T-helper 1 cell treated with Interleukin-12 subunit alpha and Interleukin-12 subunit beta and Interleukin-4 antibody, amounts not matched to agents 30 μg/mL and 1 μg/mL, for 36 hours (primary cell): ENCODE data around the gene BASP1.

Experiments
- H3K27ac Mint-ChIP-seq: one replicate; pipeline ENCODE4 v1.8.0; 2021; ENCODE audit warnings: mild to moderate bottlenecking, mixed read lengths
- H3K27me3 Mint-ChIP-seq: one replicate; pipeline ENCODE4 v1.8.0; 2021; ENCODE audit warnings: low read depth, mixed read lengths
- H3K36me3 Mint-ChIP-seq: one replicate; pipeline ENCODE4 v1.8.0; 2021; ENCODE audit warnings: low read depth, mixed read lengths
- H3K4me1 Mint-ChIP-seq: one replicate; pipeline ENCODE4 v1.8.0; 2021; ENCODE audit warnings: low read depth, mixed read lengths
- H3K4me3 Mint-ChIP-seq: one replicate; pipeline ENCODE4 v1.8.0; 2021; ENCODE audit warnings: mild to moderate bottlenecking, moderate library complexity, mixed read lengths
- H3K9me3 Mint-ChIP-seq: one replicate; pipeline ENCODE4 v1.8.0; 2021; ENCODE audit warnings: mixed read lengths

BASP1 gene

DNA sequence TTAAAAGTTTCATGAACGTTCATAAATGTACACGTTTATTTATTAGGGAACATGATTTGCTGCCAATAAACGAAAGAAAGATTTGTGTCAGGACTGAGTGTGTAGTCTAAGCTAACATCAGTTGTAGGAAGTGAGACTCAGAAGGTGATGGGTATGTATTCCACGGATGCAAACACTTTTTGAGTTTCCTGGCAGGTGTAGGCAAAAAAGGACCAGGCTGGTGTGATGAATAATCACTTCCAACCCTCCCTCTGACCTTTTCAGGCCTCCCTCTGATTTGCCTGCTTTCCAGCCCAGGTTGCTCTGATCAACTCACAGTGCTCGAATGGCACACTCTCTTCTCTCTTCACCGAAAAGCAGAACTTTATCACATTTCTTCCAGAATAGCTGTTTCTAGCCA lies 51.8 kb downstream of the BASP1 start:
- H3K4me3 Mint-ChIP-seq, result no peak overlapping the region
- no peaks in the 10 kb centered on the region for H3K4me1 Mint-ChIP-seq
- no peaks in the 10 kb centered on the region for H3K27me3 Mint-ChIP-seq
- no peaks in the 10 kb centered on the region for H3K36me3 Mint-ChIP-seq
- no peak overlapping the region for H3K27ac Mint-ChIP-seq
- peaks cover 3% of the 10 kb centered on the region for H3K9me3 Mint-ChIP-seq

DNA sequence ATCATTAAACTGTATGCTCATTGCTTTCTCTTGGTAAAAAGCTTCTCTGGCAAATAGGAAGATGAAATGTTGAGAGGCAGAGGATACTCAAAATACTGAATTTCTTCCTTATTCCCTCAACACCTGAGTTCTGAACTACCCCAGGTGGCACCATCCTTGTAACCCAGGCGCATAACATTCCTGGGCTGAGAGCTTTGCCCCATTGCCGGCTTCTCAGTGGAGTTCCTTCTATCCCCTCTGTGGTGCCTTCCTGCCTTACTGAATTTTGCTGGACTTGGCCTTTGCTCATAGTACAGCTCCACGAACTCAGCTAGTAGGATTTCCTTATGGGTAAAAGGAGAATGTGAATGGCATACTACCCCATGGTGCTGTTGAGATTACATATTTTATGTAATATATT lies 54.7 kb downstream of the BASP1 start:
- Mint-ChIP-seq H3K9me3 (peaks cover 3% of the 10 kb centered on the region), H3K4me3 (no peak overlapping the region), H3K27ac (no peak overlapping the region), H3K4me1 (no peaks in the 10 kb centered on the region), H3K36me3 (no peaks in the 10 kb centered on the region), H3K27me3 (no peaks in the 10 kb centered on the region)

DNA sequence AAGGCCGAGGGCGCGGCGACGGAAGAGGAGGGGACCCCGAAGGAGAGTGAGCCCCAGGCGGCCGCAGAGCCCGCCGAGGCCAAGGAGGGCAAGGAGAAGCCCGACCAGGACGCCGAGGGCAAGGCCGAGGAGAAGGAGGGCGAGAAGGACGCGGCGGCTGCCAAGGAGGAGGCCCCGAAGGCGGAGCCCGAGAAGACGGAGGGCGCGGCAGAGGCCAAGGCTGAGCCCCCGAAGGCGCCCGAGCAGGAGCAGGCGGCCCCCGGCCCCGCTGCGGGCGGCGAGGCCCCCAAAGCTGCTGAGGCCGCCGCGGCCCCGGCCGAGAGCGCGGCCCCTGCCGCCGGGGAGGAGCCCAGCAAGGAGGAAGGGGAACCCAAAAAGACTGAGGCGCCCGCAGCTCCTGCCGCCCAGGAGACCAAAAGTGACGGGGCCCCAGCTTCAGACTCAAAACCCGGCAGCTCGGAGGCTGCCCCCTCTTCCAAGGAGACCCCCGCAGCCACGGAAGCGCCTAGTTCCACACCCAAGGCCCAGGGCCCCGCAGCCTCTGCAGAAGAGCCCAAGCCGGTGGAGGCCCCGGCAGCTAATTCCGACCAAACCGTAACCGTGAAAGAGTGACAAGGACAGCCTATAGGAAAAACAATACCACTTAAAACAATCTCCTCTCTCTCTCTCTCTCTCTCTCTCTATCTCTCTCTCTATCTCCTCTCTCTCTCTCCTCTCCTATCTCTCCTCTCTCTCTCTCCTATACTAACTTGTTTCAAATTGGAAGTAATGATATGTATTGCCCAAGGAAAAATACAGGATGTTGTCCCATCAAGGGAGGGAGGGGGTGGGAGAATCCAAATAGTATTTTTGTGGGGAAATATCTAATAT lies 58.1 kb downstream of the BASP1 start:
- H3K27ac Mint-ChIP-seq, result no peak overlapping the region
- H3K9me3 Mint-ChIP-seq, result no peaks in the 10 kb centered on the region
- H3K4me3 Mint-ChIP-seq, result no peak overlapping the region
- no peaks in the 10 kb centered on the region for H3K4me1 Mint-ChIP-seq
- no peaks in the 10 kb centered on the region for H3K27me3 Mint-ChIP-seq
- H3K36me3 Mint-ChIP-seq, result no peaks in the 10 kb centered on the region

DNA sequence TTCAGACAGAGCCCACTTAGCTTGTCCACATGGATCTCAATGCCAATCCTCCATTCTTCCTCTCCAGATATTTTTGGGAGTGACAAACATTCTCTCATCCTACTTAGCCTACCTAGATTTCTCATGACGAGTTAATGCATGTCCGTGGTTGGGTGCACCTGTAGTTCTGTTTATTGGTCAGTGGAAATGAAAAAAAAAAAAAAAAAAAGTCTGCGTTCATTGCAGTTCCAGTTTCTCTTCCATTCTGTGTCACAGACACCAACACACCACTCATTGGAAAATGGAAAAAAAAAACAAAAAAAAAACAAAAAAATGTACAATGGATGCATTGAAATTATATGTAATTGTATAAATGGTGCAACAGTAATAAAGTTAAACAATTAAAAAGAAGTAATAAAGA lies 59.0 kb downstream of the BASP1 start:
- H3K27ac Mint-ChIP-seq, result no peak overlapping the region
- H3K4me1 Mint-ChIP-seq, result no peaks in the 10 kb centered on the region
- H3K4me3 Mint-ChIP-seq, result no peak overlapping the region
- H3K36me3 Mint-ChIP-seq, result no peaks in the 10 kb centered on the region
- no peaks in the 10 kb centered on the region for H3K9me3 Mint-ChIP-seq
- H3K27me3 Mint-ChIP-seq, result no peaks in the 10 kb centered on the region

DNA sequence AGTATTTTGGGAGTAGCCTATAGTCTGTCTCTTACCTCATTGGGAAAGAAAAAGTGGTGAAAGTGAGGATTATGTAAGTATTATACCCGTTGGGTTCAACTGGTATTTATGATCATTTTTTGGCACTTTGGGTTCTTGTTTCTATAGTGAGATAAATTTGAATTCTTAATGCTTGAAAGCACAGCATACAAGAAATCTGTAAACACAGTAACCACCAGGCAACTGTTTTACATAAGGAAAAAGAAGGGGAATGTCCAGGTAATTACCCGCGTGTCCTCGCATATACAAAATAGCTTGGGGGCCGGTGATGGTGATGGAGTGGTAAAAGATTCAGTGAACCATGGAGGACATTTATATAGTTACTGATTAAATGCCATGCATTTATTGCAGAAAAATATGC lies 60.5 kb downstream of the BASP1 start:
- no peaks in the 10 kb centered on the region for H3K27me3 Mint-ChIP-seq
- H3K27ac Mint-ChIP-seq, result no peak overlapping the region
- H3K36me3 Mint-ChIP-seq, result no peaks in the 10 kb centered on the region
- peaks cover under 1% of the 10 kb centered on the region for H3K4me1 Mint-ChIP-seq
- no peak overlapping the region for H3K4me3 Mint-ChIP-seq
- H3K9me3 Mint-ChIP-seq, result no peaks in the 10 kb centered on the region

DNA sequence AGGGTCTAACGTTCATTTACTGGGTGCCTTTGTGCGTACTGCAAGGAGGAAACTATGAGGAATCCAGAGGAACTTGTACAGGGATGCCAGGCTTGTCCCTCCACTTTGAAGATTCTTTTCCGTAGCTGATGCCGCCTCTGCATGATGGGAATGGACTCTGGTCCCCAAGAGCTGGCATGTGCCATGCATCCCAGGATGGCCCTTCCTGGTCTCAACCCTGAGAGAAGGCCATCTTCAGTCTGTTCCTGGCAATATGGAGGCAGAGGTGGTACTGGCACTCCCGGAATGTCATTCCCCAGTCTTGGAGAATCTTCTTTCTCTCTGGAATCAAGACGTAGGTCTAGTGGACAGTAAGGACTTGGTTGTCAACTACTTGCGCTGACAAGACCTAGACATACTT lies 61.5 kb downstream of the BASP1 start:
- H3K9me3 Mint-ChIP-seq, result peaks cover 3% of the 10 kb centered on the region
- H3K4me3 Mint-ChIP-seq, result no peak overlapping the region
- no peaks in the 10 kb centered on the region for H3K36me3 Mint-ChIP-seq
- H3K27me3 Mint-ChIP-seq, result no peaks in the 10 kb centered on the region
- no peak overlapping the region for H3K27ac Mint-ChIP-seq
- peaks cover 2% of the 10 kb centered on the region for H3K4me1 Mint-ChIP-seq

DNA sequence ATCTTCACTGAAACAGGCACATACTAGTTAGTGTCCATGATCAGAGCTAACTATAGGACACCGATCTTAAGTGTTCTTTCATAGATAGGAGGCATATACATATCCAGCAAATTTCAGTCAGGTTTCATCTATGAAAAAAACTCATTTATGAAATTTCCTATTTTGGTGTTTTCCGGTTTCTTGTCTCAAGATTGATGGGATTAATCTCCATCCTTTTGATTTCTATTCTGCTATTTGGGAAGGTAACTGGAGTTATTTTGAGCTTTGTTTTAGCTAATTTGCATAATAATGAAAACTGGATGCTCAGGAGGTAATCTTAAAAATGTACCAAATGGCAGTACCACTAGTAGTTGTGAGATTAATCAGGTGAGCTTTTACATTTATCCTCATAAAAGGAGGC lies 62.1 kb downstream of the BASP1 start:
- H3K27ac Mint-ChIP-seq, result no peak overlapping the region
- no peak overlapping the region for H3K4me3 Mint-ChIP-seq
- peaks cover 2% of the 10 kb centered on the region for H3K4me1 Mint-ChIP-seq
- H3K36me3 Mint-ChIP-seq, result no peaks in the 10 kb centered on the region
- no peaks in the 10 kb centered on the region for H3K27me3 Mint-ChIP-seq
- peaks cover 6% of the 10 kb centered on the region for H3K9me3 Mint-ChIP-seq

DNA sequence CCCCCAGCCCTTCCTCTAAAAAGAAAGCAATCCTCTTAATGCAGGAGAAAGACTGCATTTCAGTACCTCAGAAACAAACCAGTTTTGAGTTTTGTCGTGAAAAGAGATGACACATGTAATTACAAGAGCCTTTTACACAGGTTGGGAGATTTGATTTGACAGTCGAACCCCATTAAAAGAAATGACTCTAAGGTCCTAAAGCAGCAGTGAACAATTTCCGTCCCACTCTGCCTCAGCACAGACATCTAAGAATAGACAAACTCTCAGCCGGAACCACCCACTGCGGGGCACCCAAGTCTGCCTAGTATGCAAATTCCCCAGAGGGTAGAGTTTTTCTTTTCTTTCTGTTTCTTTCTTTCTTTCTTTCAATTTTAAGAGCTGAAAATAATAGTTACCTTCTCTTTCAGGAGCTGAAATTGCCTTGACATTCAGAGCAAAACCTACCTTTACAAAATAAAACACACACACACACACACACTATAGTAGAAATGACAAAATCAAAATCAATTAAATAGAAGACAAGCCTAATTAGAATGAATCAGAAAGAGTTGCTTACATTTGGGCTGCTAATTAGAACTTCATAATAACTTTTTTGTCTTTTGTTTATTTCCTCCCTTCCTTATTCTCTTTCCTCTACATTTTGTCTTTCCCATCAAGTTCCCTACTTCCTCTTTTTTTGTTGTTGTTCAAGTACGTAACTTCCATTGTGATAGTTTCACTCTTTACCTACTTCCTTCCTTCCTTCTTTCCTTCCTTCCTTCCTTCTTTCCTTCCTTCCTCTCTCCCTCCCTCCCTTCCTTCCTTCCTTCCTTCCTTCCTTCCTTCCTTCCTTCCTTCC lies 65.1 kb downstream of the BASP1 start:
- H3K4me3 Mint-ChIP-seq, result no peak overlapping the region
- H3K27ac Mint-ChIP-seq, result no peak overlapping the region
- no peaks in the 10 kb centered on the region for H3K27me3 Mint-ChIP-seq
- no peaks in the 10 kb centered on the region for H3K36me3 Mint-ChIP-seq
- peaks cover 2% of the 10 kb centered on the region for H3K4me1 Mint-ChIP-seq
- peaks cover 6% of the 10 kb centered on the region for H3K9me3 Mint-ChIP-seq

DNA sequence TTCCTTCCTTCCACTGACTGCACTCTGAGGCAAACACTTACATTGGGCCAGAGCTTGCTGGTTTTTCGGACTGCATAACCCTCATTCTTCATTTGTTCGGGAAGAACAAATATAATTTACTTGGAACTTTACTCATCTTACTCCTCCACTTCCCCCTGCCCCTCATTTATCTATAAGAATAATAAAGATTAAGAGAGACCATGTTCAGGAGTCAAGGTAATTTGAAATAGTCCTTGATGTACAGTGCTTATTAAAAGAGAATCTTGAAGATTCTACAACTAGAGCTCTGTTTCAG lies 65.6 kb downstream of the BASP1 start:
- Mint-ChIP-seq H3K4me1 (peaks cover 2% of the 10 kb centered on the region), H3K4me3 (no peak overlapping the region), H3K36me3 (no peaks in the 10 kb centered on the region), H3K27me3 (no peaks in the 10 kb centered on the region), H3K27ac (no peak overlapping the region), H3K9me3 (peaks cover 10% of the 10 kb centered on the region)

DNA sequence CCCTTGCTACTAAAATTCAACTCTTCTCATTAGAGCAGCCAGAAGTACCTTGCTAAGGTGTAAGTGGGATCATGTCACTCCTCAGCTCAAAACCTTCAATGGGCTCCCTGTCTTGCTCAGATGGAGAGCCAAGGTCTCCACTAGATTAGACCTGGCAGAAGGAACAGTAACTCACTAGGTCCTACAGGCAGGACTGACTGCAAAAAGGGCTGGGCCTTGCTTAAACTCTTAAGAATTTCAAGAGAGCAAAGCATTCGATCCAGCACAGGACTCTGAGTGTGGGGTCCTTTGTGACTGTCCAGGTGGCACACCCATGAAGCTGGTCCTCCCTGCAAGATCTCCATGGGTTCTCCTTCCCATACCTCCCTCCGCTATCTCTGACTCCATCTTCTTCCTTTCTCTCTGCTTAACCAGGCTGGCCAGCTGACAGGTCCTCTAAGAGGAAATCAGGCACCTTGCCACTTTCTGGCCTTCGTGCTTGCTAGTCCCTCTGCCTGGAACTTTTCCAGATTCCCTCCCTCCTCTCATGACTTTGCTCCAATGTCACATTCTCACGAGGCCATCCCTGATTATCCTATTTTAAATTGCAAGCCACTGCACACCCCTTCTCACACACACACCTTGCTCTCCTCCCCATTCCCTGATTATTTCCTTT lies 70.2 kb downstream of the BASP1 start:
- H3K4me1 Mint-ChIP-seq, result peaks cover 2% of the 10 kb centered on the region
- no peak overlapping the region for H3K27ac Mint-ChIP-seq
- H3K9me3 Mint-ChIP-seq, result peaks cover 21% of the 10 kb centered on the region
- H3K36me3 Mint-ChIP-seq, result no peaks in the 10 kb centered on the region
- no peaks in the 10 kb centered on the region for H3K27me3 Mint-ChIP-seq
- H3K4me3 Mint-ChIP-seq, result no peak overlapping the region

DNA sequence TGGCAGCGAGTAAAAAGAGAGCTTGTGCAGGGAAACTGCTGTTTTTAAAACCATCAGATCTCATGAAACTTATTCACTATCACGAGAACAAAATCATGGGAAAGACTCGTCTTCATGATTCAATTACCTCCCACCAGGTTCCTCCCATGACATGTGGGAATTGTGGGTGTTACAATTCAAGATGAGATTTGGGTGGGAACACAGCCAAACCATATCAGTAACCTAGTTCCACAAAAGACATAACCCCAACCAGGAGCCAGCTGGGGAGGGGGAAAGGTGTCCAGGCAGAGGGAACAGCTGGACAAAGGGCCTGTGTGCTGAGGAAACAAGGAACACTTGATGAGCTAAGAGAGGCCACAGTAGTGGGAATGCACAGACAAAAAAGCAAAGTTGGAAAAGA lies 71.1 kb downstream of the BASP1 start:
- Mint-ChIP-seq H3K27me3 (no peaks in the 10 kb centered on the region), H3K9me3 (peaks cover 21% of the 10 kb centered on the region), H3K4me1 (no peaks in the 10 kb centered on the region), H3K4me3 (no peak overlapping the region), H3K36me3 (no peaks in the 10 kb centered on the region), H3K27ac (no peak overlapping the region)

DNA sequence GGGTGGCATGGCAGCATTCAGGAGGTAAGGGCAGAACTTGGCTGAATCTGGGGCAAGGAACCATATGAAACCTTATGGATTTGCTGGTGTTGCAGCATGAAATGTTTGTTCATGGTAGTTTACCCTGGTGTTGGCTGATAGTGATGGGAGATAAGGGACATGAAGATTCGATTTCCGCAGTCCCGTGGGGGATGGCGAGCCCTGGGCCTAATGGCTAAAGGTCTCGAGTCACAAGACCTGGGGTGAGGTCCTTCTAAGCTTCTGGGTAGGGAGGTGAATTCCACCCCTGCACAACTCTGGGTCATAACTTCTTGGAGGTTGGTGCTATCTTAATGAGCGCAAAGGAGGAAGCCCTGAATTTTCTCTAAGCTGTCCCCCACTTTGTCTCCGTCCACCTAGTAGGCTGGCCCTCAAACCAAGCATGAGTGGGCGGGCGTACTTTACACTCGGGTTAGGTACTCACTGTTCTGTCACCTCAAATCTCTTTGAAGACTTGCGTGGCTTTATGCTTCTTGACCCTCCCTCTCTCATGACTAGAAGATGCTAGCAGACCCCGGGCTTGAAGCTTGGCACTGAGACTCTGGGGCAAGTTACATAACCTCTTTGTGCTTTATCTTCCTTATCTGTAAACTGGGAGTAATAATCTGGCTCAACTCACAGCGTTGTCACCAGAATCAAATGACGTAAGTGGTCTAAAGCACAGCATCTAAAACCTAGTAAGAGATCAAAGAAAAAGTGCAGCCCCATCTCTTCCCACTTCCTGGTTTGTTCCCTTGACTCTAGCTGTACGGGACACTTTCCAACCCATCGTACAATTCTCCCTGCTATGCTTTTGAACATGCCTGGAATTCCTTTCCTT lies 72.5 kb downstream of the BASP1 start:
- H3K9me3 Mint-ChIP-seq, result peaks cover 15% of the 10 kb centered on the region
- H3K27me3 Mint-ChIP-seq, result no peaks in the 10 kb centered on the region
- no peak overlapping the region for H3K4me3 Mint-ChIP-seq
- no peaks in the 10 kb centered on the region for H3K4me1 Mint-ChIP-seq
- H3K36me3 Mint-ChIP-seq, result no peaks in the 10 kb centered on the region
- H3K27ac Mint-ChIP-seq, result no peak overlapping the region

DNA sequence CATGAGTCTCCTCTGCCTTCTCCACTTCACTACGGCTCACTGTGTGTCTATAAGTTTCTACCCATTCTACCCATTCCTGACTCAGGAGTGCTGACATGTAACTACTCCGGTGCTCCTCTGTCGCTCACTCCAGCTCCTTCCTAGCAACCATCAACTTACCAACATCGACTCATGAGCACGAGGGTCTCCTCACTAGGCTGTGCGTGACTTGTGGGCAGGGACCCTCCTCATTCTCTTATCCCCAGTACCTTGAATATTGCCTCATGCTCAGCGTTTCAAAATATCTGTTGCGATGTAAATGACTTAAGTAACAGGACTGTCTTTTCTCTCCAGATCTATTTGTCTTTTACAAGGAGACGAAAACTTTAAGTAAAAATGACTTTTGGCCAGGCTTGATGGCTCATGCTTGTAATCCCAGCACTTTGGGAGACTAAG lies 73.1 kb downstream of the BASP1 start:
- H3K4me3 Mint-ChIP-seq, result no peak overlapping the region
- no peak overlapping the region for H3K27ac Mint-ChIP-seq
- H3K27me3 Mint-ChIP-seq, result no peaks in the 10 kb centered on the region
- peaks cover 15% of the 10 kb centered on the region for H3K9me3 Mint-ChIP-seq
- no peaks in the 10 kb centered on the region for H3K36me3 Mint-ChIP-seq
- no peaks in the 10 kb centered on the region for H3K4me1 Mint-ChIP-seq

DNA sequence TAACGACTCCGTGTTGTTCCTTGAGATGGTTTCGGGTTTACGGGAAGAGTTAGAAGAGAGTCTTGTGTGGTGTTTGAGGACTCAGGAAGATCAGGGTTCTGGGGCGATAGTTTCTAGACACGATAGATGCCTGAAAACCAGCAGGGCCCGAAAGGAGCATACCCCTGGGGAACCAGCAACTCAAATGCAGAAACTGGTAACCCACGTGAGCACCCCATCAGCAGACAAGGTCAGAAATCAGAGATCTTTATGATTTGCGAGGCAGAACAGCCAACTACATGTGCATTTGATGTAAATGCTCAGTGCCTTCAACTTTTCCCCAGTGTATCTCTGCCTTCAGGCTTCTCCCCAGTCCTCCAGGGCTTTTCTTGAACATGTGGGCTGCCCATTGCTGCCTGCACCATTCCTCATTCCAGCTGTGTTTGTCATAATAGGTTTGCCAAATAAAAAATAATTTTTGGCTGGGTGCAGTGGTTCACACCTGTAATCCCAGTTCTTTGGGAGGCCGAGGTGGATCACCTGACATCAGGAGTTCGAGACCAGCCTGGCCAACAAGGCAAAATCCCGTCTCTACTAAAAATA lies 75.1 kb downstream of the BASP1 start:
- Mint-ChIP-seq H3K4me1 (no peaks in the 10 kb centered on the region), H3K27ac (no peak overlapping the region), H3K9me3 (peaks cover 15% of the 10 kb centered on the region), H3K27me3 (no peaks in the 10 kb centered on the region), H3K4me3 (no peak overlapping the region), H3K36me3 (no peaks in the 10 kb centered on the region)
